GM12878 (cell line): ENCODE data around the gene VWA7. TPM values are rescaled to one million over a fixed set of nuclear protein-coding genes. Genes with fewer than 3 reads are reported as not detected.

Experiments used
- ATAC-seq: fragments of 200-7000 bp; cut with Tn5 transposase; 3 replicates; pipeline ENCODE4 v1.9.1; 2020; ENCODE audit warnings: mild to moderate bottlenecking, moderate library complexity
- BruUV-seq: library from RNA; stranded (reverse); fragments of 400-500 nt; replicated peaks from 2 replicates; lab custom pipeline; 2021; lab: Mats Ljungman, UMichigan
- CTCF ChIA-PET: fragments of 300-600 bp; sonication (Branson Sonifier 250); formaldehyde crosslinking; extraction: SDS; loops from one replicate; lab custom pipeline; 2021; ENCODE audit warnings: inconsistent platforms; lab: Yijun Ruan, JAX
- POLR2A ChIA-PET: fragments of 350-600 bp; formaldehyde crosslinking; extraction: SDS; loops from one replicate; lab custom pipeline; 2021; ENCODE audit warnings: inconsistent platforms; lab: Charles Lee
- RAD21 ChIA-PET: fragments of 300-600 bp; sonication (Branson Sonifier 250); formaldehyde crosslinking; loops from one replicate; lab custom pipeline; 2023; ENCODE audit warnings: antibody characterized with exemption; ENCODE audit not compliant: unreplicated experiment; lab: Charles Lee
- SMC1A ChIA-PET: fragments of 300-600 bp; sonication (Branson Sonifier 250); formaldehyde crosslinking; loops from one replicate; lab custom pipeline; 2023; ENCODE audit not compliant: unreplicated experiment, uncharacterized antibody; lab: Charles Lee
- DNase-seq: peaks from one replicate; pipeline ENCODE4 v3.0.0-alpha.2; 2011; ENCODE audit warnings: low read depth, low spot score
- FAIRE-seq: peaks from 3 replicates; lab custom pipeline; 2011; peaks lifted over from hg19 to GRCh38; lab: Jason Lieb, UNC
- H2AFZ ChIP-seq: 2 replicates; pipeline ENCODE4 v1.6.0; 2011; ENCODE audit warnings: low read depth, low read length, control low read depth; ENCODE audit not compliant: control insufficient read depth
- H3K27ac ChIP-seq: 2 replicates; pipeline ENCODE4 v1.5.1; 2011; ENCODE audit warnings: control low read depth; ENCODE audit not compliant: control insufficient read depth, insufficient read depth
- H3K27me3 ChIP-seq, 2 experiments: replicated peaks in 1 of 2; 2 replicates each; pipeline versions ENCODE4 v1.6.0 to v1.6.1; 2011; ENCODE audit warnings: low read length in 1 of 2; ENCODE audit not compliant: control insufficient read depth in 2 of 2, insufficient read depth in 2 of 2
- H3K36me3 ChIP-seq, 2 experiments: 2 replicates each; pipeline ENCODE4 v1.5.1; 2011; ENCODE audit warnings: low read length in 1 of 2; ENCODE audit not compliant: control insufficient read depth in 2 of 2, insufficient read depth in 2 of 2
- H3K4me1 ChIP-seq: 2 replicates; pipeline ENCODE4 v1.6.1; 2011; ENCODE audit warnings: mild to moderate bottlenecking, low read length, moderate library complexity, mixed read lengths; ENCODE audit not compliant: control insufficient read depth, insufficient read depth
- H3K4me2 ChIP-seq: 2 replicates; pipeline ENCODE4 v1.6.0; 2011; ENCODE audit warnings: control low read depth; ENCODE audit not compliant: control insufficient read depth, insufficient read depth
- H3K4me3 ChIP-seq: fragments of 200-600 bp; sonication (generic); 2 replicates; pipeline ENCODE4 v1.5.1; 2016
- H3K79me2 ChIP-seq: 2 replicates; pipeline ENCODE4 v1.6.0; 2011; ENCODE audit warnings: low read length; ENCODE audit not compliant: control insufficient read depth, insufficient read depth
- H3K9ac ChIP-seq: 2 replicates; pipeline ENCODE4 v1.8.0; 2011; ENCODE audit warnings: low read length, control low read depth, mixed read lengths; ENCODE audit not compliant: control insufficient read depth, insufficient read depth
- H3K9me3 ChIP-seq: replicated peaks from 3 replicates; pipeline ENCODE4 v1.5.1; 2011; ENCODE audit warnings: mild to moderate bottlenecking, low read length; ENCODE audit not compliant: control insufficient read depth, insufficient read depth
- H4K20me1 ChIP-seq: 2 replicates; pipeline ENCODE4 v1.6.0; 2011; ENCODE audit not compliant: control insufficient read depth, insufficient read depth
- ATF7 ChIP-seq: fragments of 450-650 bp; IDR thresholded peaks from 2 replicates; pipeline ENCODE4 v1.6.1; 2016; ENCODE audit warnings: low read depth, mild to moderate bottlenecking
- BRCA1 ChIP-seq: IDR thresholded peaks from 2 replicates; pipeline ENCODE4 v1.6.1; 2011; ENCODE audit warnings: low read depth, low read length, improper control_type of control experiment
- CEBPZ ChIP-seq: fragments of 150-350 bp; IDR thresholded peaks from 2 replicates; pipeline ENCODE4 v1.6.1; 2016; ENCODE audit warnings: low read depth, low read length
- GATAD2B ChIP-seq: fragments of 450-650 bp; conservative IDR thresholded peaks from 2 replicates; pipeline ENCODE4 v1.6.1; 2017; ENCODE audit warnings: low read depth, mild to moderate bottlenecking, moderate library complexity
- KLF5 ChIP-seq: fragments of 450-650 bp; IDR thresholded peaks from 2 replicates; pipeline ENCODE4 v1.6.1; 2014; ENCODE audit warnings: mild to moderate bottlenecking; ENCODE audit not compliant: partially characterized antibody
- NFYB ChIP-seq: IDR thresholded peaks from 2 replicates; pipeline ENCODE4 v1.6.1; 2011; ENCODE audit warnings: low read depth, mild to moderate bottlenecking, low read length, improper control_type of control experiment, moderate library complexity; ENCODE audit not compliant: insufficient read depth
- PKNOX1 ChIP-seq: fragments of 450-650 bp; IDR thresholded peaks from 2 replicates; pipeline ENCODE4 v1.6.1; 2016; ENCODE audit warnings: mild to moderate bottlenecking
- SIN3A ChIP-seq: IDR thresholded peaks from 2 replicates; pipeline ENCODE4 v1.6.1; 2012; ENCODE audit warnings: low read depth, low read length, improper control_type of control experiment
- TBL1XR1 ChIP-seq: IDR thresholded peaks from 2 replicates; pipeline ENCODE4 v1.6.1; 2012; ENCODE audit warnings: low read depth, low read length, improper control_type of control experiment
- WGBS: methylation state at CpG from one replicate; pipeline ENCODE4 v1.1.6; 2016; ENCODE audit warnings: low lambda C conversion rate; ENCODE audit not compliant: insufficient replicate concordance, insufficient coverage; ENCODE audit errors: missing lambda C conversion rate; 5-methylcytosine and 5-hydroxymethylcytosine counted together
- in situ Hi-C: fragments of 300-500 bp; cut with MboI; formaldehyde crosslinking; loops from 9 replicates; pipeline ENCODE4 v1.14.3; 2018; ENCODE audit warnings: mixed read lengths
- intact Hi-C: fragments of 100-400 bp; cut with micrococcal nuclease; formaldehyde crosslinking; loops from one replicate; pipeline ENCODE4 v1.14.2; 2022; ENCODE audit not compliant: unreplicated experiment
- polyA plus RNA-seq, 11 experiments: library from polyadenylated mRNA; depleted of rRNA in 4 of 11; unstranded in 6 of 11; stranded (reverse) in 5 of 11; fragments of >200 nt; fragmentation: Nextera tagmentation in 4 of 11; fragmentation: Illumina TruSeq in 1 of 11; extraction: Ambion mirVana in 4 of 11; extraction: Trizol in 1 of 11; gene quantifications; 1 replicate in 1 of 11; 2 replicates in 10 of 11; pipeline versions ENCODE4 v1.2.1 to v1.2.3, GENCODE V29; 2011 to 2016; ENCODE audit warnings: inconsistent platforms in 2 of 11, missing spikeins in 2 of 11, low read depth in 1 of 11
- total RNA-seq, 4 experiments: library from RNA; depleted of rRNA in 3 of 4; stranded (reverse); fragments of >200 nt in 3 of 4; fragmentation: Illumina TruSeq in 1 of 4; extraction: Trizol in 1 of 4; gene quantifications; 2 replicates each; pipeline versions ENCODE4 v1.2.1 to v1.2.3, GENCODE V29; 2013 to 2021

Gene VWA7
- total and polyA plus RNA-seq, 10 of the 15 experiments (the other 5 are each of a cell fraction or from before 2014, with no cell fraction given) = 0.11 to 3.1 (median 1.2) TPM; not detected in 1

- H3K79me2 ChIP-seq = no peaks in the 10 kb centered on the region
- in situ Hi-C loops = no loop called here
- DNase-seq (no peak), ATAC-seq (no peak), FAIRE-seq (no peak)
- no peaks in the 10 kb centered on the region for H3K4me1 ChIP-seq
- no peaks in the 10 kb centered on the region for H4K20me1 ChIP-seq
- no peaks in the 10 kb centered on the region for H3K9me3 ChIP-seq
- no peak for TF ChIP-seq BRCA1
- TF ChIP-seq CEBPZ = no peak
- no peak for TF ChIP-seq PKNOX1
- TF ChIP-seq ATF7 = no peak
- no peak for TF ChIP-seq TBL1XR1
- no peak for TF ChIP-seq KLF5
- no peak for TF ChIP-seq SIN3A
- TF ChIP-seq GATAD2B = no peak
- TF ChIP-seq NFYB = no peak
- ChIA-PET RAD21 (interaction anchor here (0.9 to 1.2 kb wide), 2 partner anchors 37 to 49 kb away, joined by 3 read pairs; no protein-coding TSS in a partner anchor), SMC1A (no interaction called here), POLR2A (no interaction called here), CTCF (interaction anchor here (0.6 to 1.7 kb wide), 3 partner anchors 39 to 131 kb away, joined by 4 to 6 read pairs (median 6); no protein-coding TSS in a partner anchor)
- H2AFZ ChIP-seq = no peak overlapping the region
- no peak overlapping the region for H3K4me2 ChIP-seq
- no peak overlapping the region for H3K4me3 ChIP-seq
- H3K9ac ChIP-seq = no peak overlapping the region
- no peaks in the 10 kb centered on the region; a peak in 1 of 4 replicates for H3K27me3 ChIP-seq
- intact Hi-C loops = no loop called here
- no TSS peak for BruUV-seq
- no peak overlapping the region for H3K27ac ChIP-seq
- 45% methylated on average over 5 of the region's 5 CpGs for WGBS
- H3K36me3 ChIP-seq = no peaks in the 10 kb centered on the region
Observed at GRCh38 chr6:31720196-31720770, 56.8 kb downstream of the VWA7 start.
